Measurements from ENCODE around the gene CAMK2A.

The CAMK2A gene

DNA sequence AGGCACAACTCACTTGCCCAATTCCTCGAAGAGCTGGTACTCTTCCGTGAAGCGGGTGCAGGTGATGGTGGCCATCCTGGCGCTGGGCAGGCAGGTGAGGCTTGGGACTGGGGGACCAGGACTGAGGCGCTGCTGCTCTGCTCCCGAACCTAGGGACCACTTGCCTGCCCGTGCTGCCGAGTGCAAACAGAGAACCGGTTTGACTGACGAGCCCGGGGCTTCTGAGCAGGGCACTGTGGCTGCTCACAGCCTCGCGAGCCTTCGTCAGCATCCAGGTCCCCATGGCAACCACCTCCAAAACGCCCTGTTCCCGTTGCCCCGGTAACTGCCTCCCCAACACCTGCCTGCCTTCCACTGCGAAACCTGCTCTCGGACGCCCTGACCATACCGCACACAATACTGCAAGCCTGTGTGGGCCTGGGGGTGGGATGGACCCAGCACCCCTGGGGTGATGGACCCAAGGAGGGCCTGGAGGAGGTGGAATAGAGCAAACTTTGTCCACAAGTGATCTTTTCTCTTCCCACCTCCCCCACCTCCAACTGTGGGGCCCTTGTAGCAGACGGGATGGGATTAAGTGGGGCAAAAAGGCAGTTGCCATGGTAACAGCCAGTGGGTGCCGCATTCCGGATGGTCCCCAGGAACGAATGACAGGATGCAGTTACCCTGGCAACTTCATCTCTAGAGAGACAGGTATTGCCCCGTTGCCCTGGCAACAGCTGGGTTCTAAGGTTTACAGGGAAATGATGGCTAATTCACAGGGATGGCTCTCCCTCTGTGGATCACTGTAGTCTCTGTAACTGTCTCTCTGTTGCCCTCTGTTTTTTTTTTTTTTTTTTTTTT is at the start of gene CAMK2A:
Gene CAMK2A, minus strand, starts transcription at position 223 of the 840 bp plus-strand sequence. Its CDS starts 148 bp downstream, at position 75.
- H3K4me3 ChIP-seq (ENCODE audit: low read depth, low read length): no peak within 1 kb of the TSS
- TF ChIP-seq, protein P1, sequence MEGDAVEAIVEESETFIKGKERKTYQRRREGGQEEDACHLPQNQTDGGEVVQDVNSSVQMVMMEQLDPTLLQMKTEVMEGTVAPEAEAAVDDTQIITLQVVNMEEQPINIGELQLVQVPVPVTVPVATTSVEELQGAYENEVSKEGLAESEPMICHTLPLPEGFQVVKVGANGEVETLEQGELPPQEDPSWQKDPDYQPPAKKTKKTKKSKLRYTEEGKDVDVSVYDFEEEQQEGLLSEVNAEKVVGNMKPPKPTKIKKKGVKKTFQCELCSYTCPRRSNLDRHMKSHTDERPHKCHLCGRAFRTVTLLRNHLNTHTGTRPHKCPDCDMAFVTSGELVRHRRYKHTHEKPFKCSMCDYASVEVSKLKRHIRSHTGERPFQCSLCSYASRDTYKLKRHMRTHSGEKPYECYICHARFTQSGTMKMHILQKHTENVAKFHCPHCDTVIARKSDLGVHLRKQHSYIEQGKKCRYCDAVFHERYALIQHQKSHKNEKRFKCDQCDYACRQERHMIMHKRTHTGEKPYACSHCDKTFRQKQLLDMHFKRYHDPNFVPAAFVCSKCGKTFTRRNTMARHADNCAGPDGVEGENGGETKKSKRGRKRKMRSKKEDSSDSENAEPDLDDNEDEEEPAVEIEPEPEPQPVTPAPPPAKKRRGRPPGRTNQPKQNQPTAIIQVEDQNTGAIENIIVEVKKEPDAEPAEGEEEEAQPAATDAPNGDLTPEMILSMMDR (IDR thresholded peaks at IDR 0.05; ENCODE audit: low read depth, low read length, missing control alignments): no peak
- no peak for DNase-seq (ENCODE audit: low read depth)
- in situ Hi-C loops (cut with HindIII; ENCODE audit: low sequenced_read_pairs): no loop called here

DNA sequence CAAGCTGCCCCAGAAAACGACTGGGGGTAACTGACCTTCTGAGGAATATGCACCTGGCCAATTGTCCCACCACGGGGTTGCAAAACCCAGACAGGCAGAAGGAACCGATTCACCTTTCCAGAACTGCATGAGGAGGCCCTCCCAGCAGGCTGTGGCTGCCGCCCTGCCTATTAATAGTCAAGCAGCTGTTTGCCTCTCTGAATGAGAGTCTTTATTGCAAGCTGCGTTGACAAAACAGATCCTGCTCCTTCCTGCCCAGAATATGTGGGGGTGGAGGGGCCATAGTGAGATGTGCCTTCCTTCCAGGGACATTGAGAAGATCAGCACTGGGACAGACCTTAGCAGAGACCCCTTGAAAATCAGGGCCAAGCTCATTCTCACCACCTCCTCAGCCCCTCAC is 49.6 kb upstream of the CAMK2A start:
- in situ Hi-C loops (cut with HindIII; ENCODE audit: low sequenced_read_pairs): no loop called here
- DNase-seq (ENCODE audit: low read depth): no peak
- TF ChIP-seq, protein P1 (IDR thresholded peaks at IDR 0.05; ENCODE audit: low read depth, low read length, missing control alignments): no peak
- H3K4me3 ChIP-seq (ENCODE audit: low read depth, low read length): no peak overlapping the region

DNA sequence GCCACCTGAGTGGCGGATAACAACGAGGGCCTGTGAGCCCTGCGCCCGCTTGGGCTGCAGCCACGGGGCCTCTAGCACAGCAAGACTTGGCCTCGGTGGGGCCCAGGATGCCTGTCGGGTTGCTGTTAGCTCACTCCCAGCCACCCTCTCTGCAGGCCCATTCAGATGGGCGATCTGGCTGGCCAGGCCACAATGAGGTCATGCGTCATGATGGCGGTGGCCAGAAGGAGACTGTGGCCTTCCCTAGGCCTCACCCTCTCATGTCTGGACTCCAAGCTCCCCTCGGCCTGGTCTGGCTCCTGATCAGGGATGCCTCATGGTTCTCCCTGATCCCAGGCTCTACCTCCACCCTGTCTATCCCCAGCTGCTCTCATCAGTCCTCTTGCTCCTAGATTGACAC is 49.0 kb upstream of the CAMK2A start:
- DNase-seq (ENCODE audit: low read depth): no peak
- in situ Hi-C loops (cut with HindIII; ENCODE audit: low sequenced_read_pairs): no loop called here
- no peak overlapping the region for H3K4me3 ChIP-seq (ENCODE audit: low read depth, low read length)
- TF ChIP-seq, protein P1 (IDR thresholded peaks at IDR 0.05; ENCODE audit: low read depth, low read length, missing control alignments): no peak

- in situ Hi-C loops (cut with HindIII; ENCODE audit: low sequenced_read_pairs): no loop called here
- TF ChIP-seq, protein P1 (IDR thresholded peaks at IDR 0.05; ENCODE audit: low read depth, low read length, missing control alignments): no peak
- DNase-seq (ENCODE audit: low read depth): no peak
- H3K4me3 ChIP-seq (ENCODE audit: low read depth, low read length): no peak overlapping the region
Measured at GRCh38 chr5:150335778-150336177, 46.2 kb upstream of the CAMK2A start.

- TF ChIP-seq, protein P1 (IDR thresholded peaks at IDR 0.05; ENCODE audit: low read depth, low read length, missing control alignments): no peak
- DNase-seq (ENCODE audit: low read depth): no peak
- in situ Hi-C loops (cut with HindIII; ENCODE audit: low sequenced_read_pairs): no loop called here
- H3K4me3 ChIP-seq (ENCODE audit: low read depth, low read length): no peak overlapping the region
Measured at GRCh38 chr5:150333400-150333799, 43.8 kb upstream of the CAMK2A start.

DNA sequence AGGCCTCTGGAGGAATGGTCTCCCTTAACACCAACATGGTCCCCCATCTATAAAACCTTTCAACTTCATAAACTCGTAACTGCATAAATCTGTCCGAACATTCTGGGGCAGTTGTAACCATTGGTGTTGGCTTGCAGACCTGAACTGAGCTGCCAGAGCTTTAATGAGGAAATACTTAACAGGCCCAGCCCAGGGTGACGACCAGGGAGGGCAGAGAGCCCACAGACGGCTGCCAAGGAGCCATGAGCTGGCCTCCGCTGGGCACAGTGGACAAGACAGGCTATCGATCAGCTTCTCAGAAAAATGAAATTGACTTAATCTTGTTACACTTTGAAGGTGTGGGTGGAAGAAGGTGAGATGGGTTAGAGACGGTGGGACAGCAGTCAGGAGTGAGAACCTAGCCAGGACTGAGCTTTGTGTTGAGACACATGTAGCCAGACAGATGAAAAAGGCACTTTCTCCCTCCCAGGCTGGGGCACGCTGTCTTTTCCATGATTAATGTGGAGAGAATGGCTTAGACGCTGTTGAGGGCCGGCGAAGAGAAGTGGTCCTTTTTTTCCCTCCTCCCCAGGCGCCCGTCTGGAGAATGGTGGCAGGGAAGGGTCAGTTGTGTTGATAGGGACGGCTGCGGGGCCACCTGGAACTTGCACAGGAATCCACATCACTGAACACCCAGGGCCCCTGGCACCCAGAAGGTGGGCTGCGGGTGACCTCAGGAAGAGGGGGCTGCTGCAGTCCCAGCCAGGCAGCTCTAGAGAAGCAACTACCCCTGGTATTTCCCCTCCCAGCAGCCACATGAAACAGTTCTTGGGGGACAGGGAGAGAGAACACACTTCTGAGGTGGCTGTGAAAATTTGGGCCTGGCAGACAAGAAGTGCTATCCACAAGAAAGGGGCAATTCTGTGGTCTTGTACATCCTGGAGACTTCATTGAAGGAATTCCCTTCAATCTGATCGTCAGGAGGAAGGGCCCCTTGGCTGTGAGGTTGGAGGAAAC is 40.6 kb upstream of the CAMK2A start:
- in situ Hi-C loops (cut with HindIII; ENCODE audit: low sequenced_read_pairs): no loop called here
- TF ChIP-seq, protein P1 (IDR thresholded peaks at IDR 0.05; ENCODE audit: low read depth, low read length, missing control alignments): no peak
- no peak for DNase-seq (ENCODE audit: low read depth)
- H3K4me3 ChIP-seq (ENCODE audit: low read depth, low read length): no peak overlapping the region

Data from astrocyte of the cerebellum (primary cell).